Esophagus (tissue), 2 donors: ENCODE data around the gene MED12. TPM values are rescaled to one million over a fixed set of nuclear protein-coding genes. Genes with fewer than 3 reads are reported as not detected.
"Not testable (repeated sequence)": the region's sequence is repeated elsewhere in the genome, so short reads cannot be mapped to it uniquely, and the experiment has no call there.

ENCODE experiments used
- H3K27ac ChIP-seq, 2 donors: one replicate each; pipeline ENCODE4 v1.5.1; 2013; ENCODE audit warnings: low read depth in 2 of 2, mild to moderate bottlenecking in 2 of 2, inconsistent platforms in 1 of 2, low read length in 1 of 2, moderate library complexity in 1 of 2
- H3K27me3 ChIP-seq, 2 donors: one replicate each; pipeline ENCODE4 v1.6.1; 2013; ENCODE audit warnings: low read length in 2 of 2, control low read depth in 1 of 2, mild to moderate bottlenecking in 1 of 2; ENCODE audit not compliant: insufficient read depth in 2 of 2, control insufficient read depth in 1 of 2
- H3K36me3 ChIP-seq, 2 donors: one replicate each; pipeline ENCODE4 v1.6.1; 2013; ENCODE audit warnings: low read length in 1 of 2; ENCODE audit not compliant: control insufficient read depth in 2 of 2, insufficient read depth in 2 of 2
- H3K4me1 ChIP-seq, 2 donors: one replicate each; pipeline ENCODE4 v1.6.1; 2013; ENCODE audit warnings: low read length in 1 of 2; ENCODE audit not compliant: control insufficient read depth in 2 of 2, insufficient read depth in 2 of 2
- H3K4me3 ChIP-seq, 2 donors: one replicate each; pipeline ENCODE4 v1.5.1; 2013; ENCODE audit warnings: low read length in 2 of 2, mild to moderate bottlenecking in 2 of 2, low read depth in 1 of 2, moderate library complexity in 1 of 2
- H3K9me3 ChIP-seq, 2 donors: one replicate each; pipeline ENCODE4 v1.6.1; 2013; ENCODE audit warnings: mild to moderate bottlenecking in 2 of 2, low read depth in 1 of 2, low read length in 1 of 2, moderate library complexity in 1 of 2; ENCODE audit not compliant: control insufficient read depth in 2 of 2, insufficient read depth in 1 of 2
- WGBS, 2 donors: extraction: QIAGEN DNeasy Blood & Tissue Kit; methylation state at CpG; one replicate each; pipeline ENCODE4 v1.1.7; 2013; 5-methylcytosine and 5-hydroxymethylcytosine counted together
- polyA plus RNA-seq, 2 donors: library from polyadenylated mRNA; stranded (reverse); fragments of 200-250 nt; gene quantifications; one replicate each; pipeline ENCODE4 v1.2.3, GENCODE V29; 2013
- donor health status: healthy with polysubstance abuse.
- donor health status: Bipolar disorder and iron deficiency.

Gene MED12
- polyA plus RNA-seq, 2 donors: 9.5 to 14.0 TPM

- Histone ChIP-seq H3K36me3 (no peaks in the 10 kb centered on the region), H3K4me1 (no peaks in the 10 kb centered on the region), H3K4me3 (no peak overlapping the region), H3K9me3 (no peaks in the 10 kb centered on the region), H3K27me3 (peaks cover 0 to 3% of the 10 kb centered on the region in 2 donors), H3K27ac (no peak overlapping the region)
- 72 to 89% methylated on average over 5 of the region's 5 CpGs for WGBS, 2 donors
These were observed 52.3 kb downstream of the MED12 start for GRCh38 chrX:71170660-71171059.

GRCh38 chrX:71171110-71171801, 52.9 kb downstream of the MED12 start:
- 51 to 67% methylated on average over 12 of the region's 12 CpGs for WGBS, 2 donors
- Histone ChIP-seq H3K4me3 (no peak overlapping the region), H3K36me3 (no peaks in the 10 kb centered on the region), H3K9me3 (no peaks in the 10 kb centered on the region), H3K27me3 (peaks cover 0 to 3% of the 10 kb centered on the region in 2 donors), H3K4me1 (no peaks in the 10 kb centered on the region), H3K27ac (no peak overlapping the region)

GRCh38 chrX:71173440-71173839, 55.0 kb downstream of the MED12 start:
- Histone ChIP-seq H3K27me3 (peaks cover 0 to 3% of the 10 kb centered on the region in 2 donors), H3K9me3 (no peaks in the 10 kb centered on the region), H3K4me1 (no peaks in the 10 kb centered on the region), H3K4me3 (no peak overlapping the region), H3K27ac (no peak overlapping the region), H3K36me3 (no peaks in the 10 kb centered on the region)
- 63 to 93% methylated on average over 2 of the region's 2 CpGs for WGBS, 2 donors

DNA sequence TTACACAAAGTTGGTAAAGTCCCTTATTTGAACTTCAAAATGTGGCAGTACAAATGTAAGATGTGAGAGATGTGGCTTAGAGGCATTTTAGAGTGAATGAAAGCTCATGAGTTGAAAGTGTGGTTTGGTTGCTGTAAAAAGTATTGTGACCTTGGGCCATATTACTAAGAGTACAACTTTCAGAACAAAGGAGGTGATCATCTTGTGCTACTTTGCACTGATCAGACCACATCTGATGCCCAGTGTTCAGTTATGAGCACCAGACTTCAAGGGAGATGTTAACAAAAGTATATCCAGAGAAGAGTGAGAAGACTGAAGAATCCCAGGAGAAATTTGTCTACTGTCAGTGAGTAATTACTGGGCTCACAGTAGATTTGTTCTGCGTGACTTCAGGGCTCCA, 56.4 kb downstream of the MED12 start:
- Histone ChIP-seq H3K9me3 (no peaks in the 10 kb centered on the region), H3K4me3 (no peak overlapping the region), H3K36me3 (no peaks in the 10 kb centered on the region), H3K27ac (no peak overlapping the region), H3K4me1 (no peaks in the 10 kb centered on the region), H3K27me3 (peaks cover 0 to 3% of the 10 kb centered on the region in 2 donors)
- WGBS, 2 donors: 67 to 81% methylated on average over 1 of the region's 1 CpG

- WGBS, 2 donors: 83 to 87% methylated on average over 5 of the region's 5 CpGs
- no peaks in the 10 kb centered on the region for H3K36me3 ChIP-seq
- H3K27me3 ChIP-seq: peaks cover 0 to 3% of the 10 kb centered on the region in 2 donors
- no peaks in the 10 kb centered on the region for H3K4me1 ChIP-seq
- H3K27ac ChIP-seq: no peak overlapping the region
- no peaks in the 10 kb centered on the region for H3K9me3 ChIP-seq
- no peak overlapping the region for H3K4me3 ChIP-seq
These were observed 57.1 kb downstream of the MED12 start for GRCh38 chrX:71175531-71175930.

GRCh38 chrX:71177327-71177726, 58.9 kb downstream of the MED12 start:
- no peak overlapping the region for H3K27ac ChIP-seq
- 55 to 70% methylated on average over 3 of the region's 3 CpGs for WGBS, 2 donors

GRCh38 chrX:71178908-71179307, 60.5 kb downstream of the MED12 start:
- no peak overlapping the region for H3K4me3 ChIP-seq
- H3K27me3 ChIP-seq: no peaks in the 10 kb centered on the region
- no peaks in the 10 kb centered on the region for H3K36me3 ChIP-seq
- H3K4me1 ChIP-seq: no peaks in the 10 kb centered on the region
- 0 to 4% methylated on average over 4 of the region's 4 CpGs for whole genome bisulfite sequencing, 2 donors
- no peaks in the 10 kb centered on the region for H3K9me3 ChIP-seq
- no peak overlapping the region for H3K27ac ChIP-seq

More at GRCh38 chrX:71177327-71177726, 58.9 kb downstream of the MED12 start:
- no peaks in the 10 kb centered on the region for H3K9me3 ChIP-seq
- no peaks in the 10 kb centered on the region for H3K4me1 ChIP-seq
- H3K27me3 ChIP-seq: peaks cover 0 to 3% of the 10 kb centered on the region in 2 donors
- H3K36me3 ChIP-seq: no peaks in the 10 kb centered on the region
- no peak overlapping the region for H3K4me3 ChIP-seq

DNA sequence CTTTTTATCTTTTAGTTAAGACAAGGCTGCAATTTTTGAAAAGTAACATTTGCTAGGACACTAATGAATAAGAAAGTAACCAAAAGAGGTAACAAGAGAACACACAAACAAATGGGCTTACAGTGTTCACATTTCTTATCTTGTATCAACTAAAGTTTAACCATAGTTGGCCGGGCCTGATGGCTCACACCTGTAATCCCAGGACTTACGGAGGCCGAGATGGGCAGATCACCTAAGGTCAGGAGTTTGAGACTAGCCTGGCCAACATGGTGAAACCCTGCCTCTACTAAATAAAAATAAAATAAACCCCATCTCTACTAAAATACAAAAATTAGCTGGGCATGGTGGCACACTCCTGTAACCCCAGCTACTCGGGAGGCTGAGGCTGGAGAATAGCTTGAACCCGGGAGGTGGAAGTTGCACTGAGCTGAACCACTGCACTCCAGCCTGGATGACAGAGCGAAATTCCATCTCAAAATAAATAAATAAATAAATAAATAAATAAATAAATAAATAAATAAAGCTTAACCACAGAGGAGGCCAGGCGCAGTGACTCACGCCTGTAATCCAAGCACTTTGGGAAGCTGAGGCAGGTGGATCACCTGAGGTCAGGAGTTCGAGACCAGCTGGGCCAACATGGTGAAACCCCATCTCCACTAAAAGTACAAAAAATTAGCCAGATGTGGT, 62.3 kb downstream of the MED12 start:
- H3K4me1 ChIP-seq, H3K4me3 ChIP-seq, H3K9me3 ChIP-seq, H3K27ac ChIP-seq, H3K27me3 ChIP-seq, H3K36me3 ChIP-seq: not testable (repeated sequence)
- WGBS, 2 donors: 76 to 96% methylated on average over 9 of the region's 9 CpGs

DNA sequence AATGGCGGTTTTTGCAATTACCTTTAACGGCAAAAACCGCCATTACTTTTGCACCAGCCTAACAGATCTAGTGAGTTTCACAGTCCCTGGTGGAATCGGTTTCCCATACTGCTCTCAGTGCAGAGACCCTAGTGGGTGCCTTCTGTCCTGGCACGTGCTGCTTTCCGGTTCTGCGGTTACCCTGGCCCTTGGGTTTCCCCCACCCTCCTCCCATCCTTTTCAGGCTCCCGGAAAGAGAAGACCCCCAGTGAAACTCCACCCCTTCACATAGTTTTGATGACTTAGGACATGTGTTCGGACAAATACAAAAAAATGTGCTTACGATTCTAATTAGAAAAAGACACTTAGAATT, 63.1 kb downstream of the MED12 start:
- 6 to 37% methylated on average over 10 of the region's 10 CpGs for WGBS, 2 donors
- no peaks in the 10 kb centered on the region for H3K9me3 ChIP-seq
- peak overlapping the region; percentile 78 to 83 for H3K27ac ChIP-seq
- H3K4me3 ChIP-seq: peak overlapping the region; percentile 31 to 43
- H3K4me1 ChIP-seq: peaks cover 0 to 3% of the 10 kb centered on the region in 2 donors
- H3K27me3 ChIP-seq: no peaks in the 10 kb centered on the region
- no peaks in the 10 kb centered on the region for H3K36me3 ChIP-seq
